Kidney (tissue), 14 donors: ENCODE measurements around the gene ZIC4. TPM values are rescaled to one million over a fixed set of nuclear protein-coding genes. Genes with fewer than 3 reads are reported as not detected.

Experiments used
- DNase-seq, 5 donors: peaks; one replicate each; pipeline ENCODE4 v3.0.0-alpha.2; 2013 to 2020
- FAIRE-seq: peaks from 2 replicates; lab custom pipeline; 2012; peaks lifted over from hg19 to GRCh38; lab: Jason Lieb, UNC
- H3K27ac ChIP-seq, 2 donors: one replicate each; pipeline ENCODE4 v1.7.0; 2013; ENCODE audit warnings: low read depth in 2 of 2, low read length in 2 of 2, inconsistent platforms in 1 of 2
- H3K27me3 ChIP-seq: one replicate; pipeline ENCODE4 v1.7.1; 2013; ENCODE audit warnings: low read length, inconsistent platforms; ENCODE audit not compliant: control insufficient read depth, insufficient read depth
- H3K36me3 ChIP-seq, 3 donors: one replicate each; pipeline versions ENCODE4 v1.7.0 to v1.7.1; 2013; ENCODE audit warnings: low read length in 3 of 3, control low read depth in 1 of 3, inconsistent platforms in 1 of 3; ENCODE audit not compliant: insufficient read depth in 3 of 3, control insufficient read depth in 2 of 3
- H3K4me1 ChIP-seq, 3 donors: one replicate each; pipeline versions ENCODE4 v1.7.0 to v1.7.1; 2013; ENCODE audit warnings: low read length in 3 of 3, inconsistent platforms in 1 of 3, low read depth in 1 of 3; ENCODE audit not compliant: control insufficient read depth in 2 of 3, insufficient read depth in 2 of 3
- H3K4me3 ChIP-seq, 3 donors: one replicate each; pipeline versions ENCODE4 v1.7.0 to v1.8.1; 2013; ENCODE audit warnings: low read length in 3 of 3, control low read depth in 1 of 3, inconsistent platforms in 1 of 3
- H3K9ac ChIP-seq, 3 donors: one replicate each; pipeline versions ENCODE4 v1.7.0 to v1.7.1; 2013; ENCODE audit warnings: low read length in 3 of 3, control low read depth in 1 of 3, inconsistent platforms in 1 of 3
- H3K9me3 ChIP-seq, 3 donors: one replicate each; pipeline versions ENCODE4 v1.7.0 to v1.7.1; 2013; ENCODE audit warnings: low read length in 3 of 3, control low read depth in 1 of 3, inconsistent platforms in 1 of 3; ENCODE audit not compliant: control insufficient read depth in 2 of 3, insufficient read depth in 1 of 3
- CTCF ChIP-seq: IDR thresholded peaks from 3 replicates; pipeline ENCODE4 v1.5.1; 2012; ENCODE audit warnings: mild to moderate bottlenecking, moderate library complexity, borderline replicate concordance; ENCODE audit not compliant: insufficient read depth; ENCODE audit errors: extremely low read depth
- intact Hi-C: fragments of 100-400 bp; cut with DNase I; formaldehyde crosslinking; loops from one replicate; pipeline ENCODE4 v1.11.1; 2022
- polyA plus RNA-seq: library from polyadenylated mRNA; stranded (reverse); fragments of 350-450 nt; fragmentation: Illumina TruSeq; extraction: RNeasy Lipid Tissue Mini Kit (QIAGEN cat#74804); gene quantifications from one replicate; pipeline ENCODE4 v1.2.3, GENCODE V29; 2014; ENCODE audit warnings: low read depth, low replicate concordance; ENCODE audit not compliant: insufficient read depth
- total RNA-seq: library from RNA; stranded (reverse); fragmentation: NEBNext Ultra II Directional; extraction: Animal tissue kit (Norgen Biotek cat#: 25700); gene quantifications from one replicate; pipeline ENCODE4 v1.2.1, GENCODE V29; 2021
- donor health status: control.
- donor health status: control.
- donor health status: control.
- donor health status: control.
- donor health status: control.
- donor health status: DM: yes; HTN: yes; CAD: no.
- donor health status: Normal renal cell carcinoma (clear cell type).

ZIC4 gene
- total and polyA plus RNA-seq, 2 donors from 2014 or later: not detected

GRCh38 chr3:147387885-147388699 lies 18.3 kb downstream of the ZIC4 start:
- no peak overlapping the region for H3K27ac ChIP-seq
- intact Hi-C loops: no loop called here
- peaks cover 91% of the 10 kb centered on the region for H3K27me3 ChIP-seq
- no peak overlapping the region for H3K4me3 ChIP-seq
- H3K36me3 ChIP-seq: no peaks in the 10 kb centered on the region
- no peak overlapping the region for H3K9ac ChIP-seq
- FAIRE-seq: no peak
- no peak for TF ChIP-seq CTCF
- DNase-seq: no peak
- peaks cover 0 to 6% (median 0%) of the 10 kb centered on the region in 3 donors for H3K4me1 ChIP-seq
- H3K9me3 ChIP-seq: no peaks in the 10 kb centered on the region

GRCh38 chr3:147387291-147387884 lies 19.0 kb downstream of the ZIC4 start:
- FAIRE-seq: no peak
- TF ChIP-seq CTCF: no peak
- no peak overlapping the region for H3K27ac ChIP-seq

GRCh38 chr3:147385059-147386012 lies 21.0 kb downstream of the ZIC4 start:
- DNase-seq: no peak
- no peaks in the 10 kb centered on the region for H3K9me3 ChIP-seq
- intact Hi-C loops: no loop called here

More at GRCh38 chr3:147387291-147387884, 19.0 kb downstream of the ZIC4 start:
- no peak for DNase-seq
- H3K27me3 ChIP-seq: peaks cover 90% of the 10 kb centered on the region
- H3K9me3 ChIP-seq: no peaks in the 10 kb centered on the region
- no peaks in the 10 kb centered on the region for H3K36me3 ChIP-seq
- no peak overlapping the region for H3K9ac ChIP-seq
- intact Hi-C loops: no loop called here
- no peak overlapping the region for H3K4me3 ChIP-seq
- H3K4me1 ChIP-seq: peaks cover 0 to 6% (median 0%) of the 10 kb centered on the region in 3 donors

More at GRCh38 chr3:147385059-147386012, 21.0 kb downstream of the ZIC4 start:
- no peaks in the 10 kb centered on the region for H3K36me3 ChIP-seq
- FAIRE-seq: no peak
- H3K27me3 ChIP-seq: peaks cover 90% of the 10 kb centered on the region
- no peak overlapping the region for H3K27ac ChIP-seq
- no peak for TF ChIP-seq CTCF
- H3K9ac ChIP-seq: no peak overlapping the region
- no peaks in the 10 kb centered on the region for H3K4me1 ChIP-seq
- no peak overlapping the region for H3K4me3 ChIP-seq
